Measurements from ENCODE around the gene SLC51A.

GRCh38 chr3:196218155-196218712 is 1.9 kb downstream of the SLC51A start:
- no peak for TF ChIP-seq ZNF274 (IDR thresholded peaks at IDR 0.05; ENCODE audit: low read depth, low read length)
- no peak for TF ChIP-seq SUZ12 (IDR thresholded peaks at IDR 0.05; ENCODE audit: extremely low read depth, insufficient read depth, insufficient read length)

Measured in NT2/D1 (cell line).